GM23338 (cell line): ENCODE data around the gene CISH. TPM values are rescaled to one million over a fixed set of nuclear protein-coding genes. Genes with fewer than 3 reads are reported as not detected.

Source experiments
- ATAC-seq: fragments of 200-7000 bp; cut with Tn5 transposase; 3 replicates; pipeline ENCODE4 v1.9.1; 2020
- DNase-seq: peaks from one replicate; pipeline ENCODE4 v3.0.0-alpha.2; 2015; ENCODE audit warnings: low spot score
- H2AFZ ChIP-seq: fragments of 200-600 bp; sonication (generic); 2 replicates; pipeline ENCODE4 v1.8.0; 2016; ENCODE audit warnings: antibody characterized with exemption, mild to moderate bottlenecking, moderate library complexity
- H3F3A ChIP-seq: fragments of 200-600 bp; sonication (generic); replicated peaks from 2 replicates; pipeline ENCODE4 v1.8.0; 2017; ENCODE audit warnings: antibody characterized with exemption, mixed run types, low read depth
- H3K27ac ChIP-seq: fragments of 200-600 bp; sonication (generic); 2 replicates; pipeline ENCODE4 v1.6.1; 2016; ENCODE audit warnings: low read depth
- H3K27me3 ChIP-seq: fragments of 200-600 bp; sonication (generic); 2 replicates; pipeline ENCODE4 v1.8.0; 2016; ENCODE audit warnings: mild to moderate bottlenecking, mixed run types, moderate library complexity; ENCODE audit not compliant: insufficient read depth
- H3K36me3 ChIP-seq: fragments of 200-600 bp; sonication (generic); 2 replicates; pipeline ENCODE4 v1.8.0; 2016; ENCODE audit warnings: mild to moderate bottlenecking; ENCODE audit not compliant: insufficient read depth
- H3K4me1 ChIP-seq: fragments of 200-600 bp; sonication (generic); 2 replicates; pipeline ENCODE4 v1.8.0; 2016; ENCODE audit warnings: mild to moderate bottlenecking, moderate library complexity; ENCODE audit not compliant: insufficient read depth
- H3K4me2 ChIP-seq: fragments of 200-600 bp; sonication (generic); 2 replicates; pipeline ENCODE4 v1.7.1; 2017; ENCODE audit warnings: mixed run types
- H3K4me3 ChIP-seq: fragments of 200-600 bp; sonication (generic); 2 replicates; pipeline ENCODE4 v1.6.1; 2016; ENCODE audit warnings: mixed run types
- H3K79me2 ChIP-seq: fragments of 200-600 bp; sonication (generic); replicated peaks from 2 replicates; pipeline ENCODE4 v1.8.0; 2017; ENCODE audit warnings: mild to moderate bottlenecking; ENCODE audit not compliant: insufficient read depth
- H3K9me2 ChIP-seq: fragments of 200-600 bp; sonication (generic); 2 replicates; pipeline ENCODE4 v1.8.0; 2017; ENCODE audit not compliant: insufficient read depth
- H4K20me1 ChIP-seq: fragments of 200-600 bp; sonication (generic); replicated peaks from 2 replicates; pipeline ENCODE4 v1.8.0; 2017; ENCODE audit warnings: mild to moderate bottlenecking; ENCODE audit not compliant: insufficient read depth
- H3K27ac Mint-ChIP-seq: 2 replicates; pipeline ENCODE4 v1.8.0; 2020; ENCODE audit warnings: inconsistent platforms, mild to moderate bottlenecking, moderate library complexity, mixed read lengths
- H3K27me3 Mint-ChIP-seq: 3 replicates; pipeline ENCODE4 v1.8.0; 2022; ENCODE audit warnings: low read depth, mild to moderate bottlenecking, moderate library complexity, mixed read lengths, inconsistent platforms; ENCODE audit not compliant: insufficient read depth, poor library complexity
- H3K36me3 Mint-ChIP-seq: 3 replicates; pipeline ENCODE4 v1.8.0; 2021; ENCODE audit warnings: low read depth, mild to moderate bottlenecking, inconsistent platforms, moderate library complexity, mixed read lengths
- H3K4me1 Mint-ChIP-seq: 3 replicates; pipeline ENCODE4 v1.8.0; 2020; ENCODE audit warnings: mild to moderate bottlenecking, inconsistent platforms, mixed read lengths
- H3K4me3 Mint-ChIP-seq: 3 replicates; pipeline ENCODE4 v1.8.0; 2021; ENCODE audit warnings: moderate library complexity, mild to moderate bottlenecking, inconsistent platforms, mixed read lengths
- H3K9me3 Mint-ChIP-seq: 3 replicates; pipeline ENCODE4 v1.8.0; 2020; ENCODE audit warnings: moderate library complexity, mild to moderate bottlenecking, inconsistent platforms, mixed read lengths
- CREB1 ChIP-seq: fragments of 250-450 bp; sonication (Bioruptor Pico); IDR thresholded peaks from 2 replicates; pipeline ENCODE4 v1.5.0; 2020; ENCODE audit warnings: low read depth, mild to moderate bottlenecking, moderate library complexity
- EZH2 ChIP-seq: fragments of 200-600 bp; sonication (generic); IDR thresholded peaks from one replicate; pipeline ENCODE4 v1.8.0; 2017; ENCODE audit warnings: antibody characterized with exemption, mild to moderate bottlenecking, low read depth; ENCODE audit not compliant: unreplicated experiment
- EZH2phosphoT487 ChIP-seq: fragments of 200-600 bp; sonication (generic); IDR thresholded peaks from one replicate; pipeline ENCODE4 v1.8.1; 2018; ENCODE audit warnings: antibody characterized with exemption; ENCODE audit not compliant: unreplicated experiment
- JUNB ChIP-seq: IDR thresholded peaks from one replicate; pipeline ENCODE4 v1.6.1; 2016; ENCODE audit warnings: antibody characterized with exemption; ENCODE audit not compliant: unreplicated experiment
- NANOG ChIP-seq: IDR thresholded peaks from 2 replicates; pipeline ENCODE4 v1.6.1; 2016; ENCODE audit warnings: antibody characterized with exemption, borderline replicate concordance
- POLR2AphosphoS5 ChIP-seq: IDR thresholded peaks from 2 replicates; pipeline ENCODE4 v1.6.1; 2016; ENCODE audit warnings: antibody characterized with exemption, low read depth
- STAT1 ChIP-seq: IDR thresholded peaks from one replicate; pipeline ENCODE4 v1.6.1; 2016; ENCODE audit warnings: antibody characterized with exemption; ENCODE audit not compliant: unreplicated experiment
- ZNF462 ChIP-seq: fragments of 250-450 bp; sonication (Bioruptor Pico); IDR thresholded peaks from 2 replicates; pipeline ENCODE4 v1.5.0; 2020; ENCODE audit warnings: mild to moderate bottlenecking, moderate library complexity
- polyA plus RNA-seq: library from polyadenylated mRNA; unstranded; fragments of >200 nt; fragmentation: Nextera tagmentation; extraction: Ambion mirVana; gene quantifications from 2 replicates; pipeline ENCODE4 v1.2.1, GENCODE V29; 2016
- total RNA-seq: library from RNA; depleted of rRNA; stranded (reverse); fragments of >200 nt; shearing (Covaris generic); gene quantifications from 2 replicates; pipeline ENCODE4 v1.2.3, GENCODE V29; 2014

The CISH gene
- total and polyA plus RNA-seq, 2 experiments from 2014 or later = 2.1 to 3.6 TPM

DNA sequence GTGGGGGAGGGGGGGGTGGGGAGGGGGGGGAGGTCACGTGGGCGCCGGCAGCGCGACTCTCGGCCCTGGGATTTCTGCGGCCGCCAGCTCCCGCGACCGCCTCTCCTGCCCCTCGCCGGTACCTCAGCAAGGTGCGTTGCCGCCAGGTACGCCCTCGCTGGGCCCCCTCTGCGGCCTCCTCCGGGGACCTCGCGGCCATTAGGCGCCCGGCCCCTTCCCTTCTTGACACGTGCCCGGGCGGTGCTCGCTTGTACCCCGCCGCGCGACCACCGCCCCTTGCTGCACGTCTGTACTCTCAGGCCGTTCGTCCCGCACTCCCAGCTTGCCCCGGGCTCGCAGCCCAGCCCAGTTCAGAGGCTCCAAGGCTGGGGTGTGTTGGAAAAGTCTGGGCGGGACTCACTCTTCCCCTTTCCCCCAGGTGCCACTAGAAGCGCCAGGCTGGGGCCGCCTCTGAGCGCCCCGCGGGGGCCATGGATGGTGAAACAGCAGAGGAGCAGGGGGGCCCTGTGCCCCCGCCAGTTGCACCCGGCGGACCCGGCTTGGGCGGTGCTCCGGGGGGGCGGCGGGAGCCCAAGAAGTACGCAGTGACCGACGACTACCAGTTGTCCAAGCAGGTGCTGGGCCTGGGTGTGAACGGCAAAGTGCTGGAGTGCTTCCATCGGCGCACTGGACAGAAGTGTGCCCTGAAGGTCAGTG, 5.7 kb upstream of the CISH start, which contains the start of gene MAPKAPK3:
Gene MAPKAPK3 (plus strand): TSS at position 56 of the 696 bp plus-strand sequence. CDS start 415 bp downstream, at position 471.
- peak; percentile 54 for ATAC-seq
- Histone ChIP-seq H2AFZ (peak within 1 kb of the TSS; percentile 98), H3K4me2 (peak within 1 kb of the TSS; percentile 100), H3K27ac (no peak within 1 kb of the TSS), H3K27me3 (peaks cover 24% of the 10 kb centered on the region), H3F3A (peaks cover 12% of the 10 kb centered on the region), H3K9me2 (no peaks in the 10 kb centered on the region), H3K4me3 (peak within 1 kb of the TSS; percentile 87), H3K36me3 (no peaks in the 10 kb centered on the region), H3K79me2 (peaks cover 14% of the 10 kb centered on the region), H4K20me1 (peaks cover 6% of the 10 kb centered on the region), H3K4me1 (peaks cover 19% of the 10 kb centered on the region)
- no peak for TF ChIP-seq EZH2
- TF ChIP-seq STAT1 = no peak
- peak; percentile 60 for TF ChIP-seq POLR2AphosphoS5
- no peak for TF ChIP-seq JUNB
- no peak for TF ChIP-seq CREB1 (CRISPR knock-in tag)
- peak within 1 kb of the TSS; percentile 80; the same call in 1 of the 2 replicates for H3K27ac Mint-ChIP-seq
- H3K4me1 Mint-ChIP-seq = peaks cover 16% of the 10 kb centered on the region
- H3K4me3 Mint-ChIP-seq = peak within 1 kb of the TSS; percentile 87
- H3K36me3 Mint-ChIP-seq = peaks cover 9% of the 10 kb centered on the region; the same call in 2 of the 3 replicates
- DNase-seq = no peak
- H3K27me3 Mint-ChIP-seq = peaks cover 28% of the 10 kb centered on the region
- no peaks in the 10 kb centered on the region for H3K9me3 Mint-ChIP-seq

DNA sequence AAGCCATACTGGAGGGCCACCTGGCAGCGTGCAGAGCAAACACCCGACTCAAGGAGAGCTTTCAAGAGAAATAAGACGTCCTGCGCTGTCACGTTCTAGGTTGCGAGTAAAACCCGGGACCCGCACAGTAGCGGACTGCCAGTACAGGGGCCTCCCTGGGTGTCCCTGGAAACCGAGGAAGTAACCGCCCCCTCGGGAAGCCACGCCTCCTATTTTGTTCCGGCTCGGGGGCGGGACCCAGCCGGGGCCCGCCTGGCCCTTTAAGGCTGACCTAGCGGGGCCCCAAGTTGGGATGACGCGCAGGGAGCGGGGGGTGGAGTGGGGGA, 5.2 kb upstream of the CISH start:
- peak overlapping the region; percentile 75 for H3K4me3 Mint-ChIP-seq
- Histone ChIP-seq H3F3A (peaks cover 14% of the 10 kb centered on the region), H3K27ac (no peak overlapping the region), H3K4me1 (peaks cover 20% of the 10 kb centered on the region), H3K4me2 (peak overlapping the region; percentile 100), H4K20me1 (peaks cover 6% of the 10 kb centered on the region), H3K36me3 (no peaks in the 10 kb centered on the region), H3K27me3 (peaks cover 25% of the 10 kb centered on the region), H3K79me2 (peaks cover 14% of the 10 kb centered on the region), H3K9me2 (no peaks in the 10 kb centered on the region), H3K4me3 (peak overlapping the region; percentile 87), H2AFZ (peak overlapping the region; percentile 98)
- peaks cover 8% of the 10 kb centered on the region; the same call in 2 of the 3 replicates for H3K36me3 Mint-ChIP-seq
- TF ChIP-seq EZH2phosphoT487 = no peak
- TF ChIP-seq CREB1 (CRISPR knock-in tag) = peak; percentile 78
- no peak for TF ChIP-seq NANOG
- H3K27me3 Mint-ChIP-seq = peaks cover 33% of the 10 kb centered on the region
- ATAC-seq (peak; percentile 61), DNase-seq (peak; percentile 97)
- H3K27ac Mint-ChIP-seq = no peak overlapping the region
- H3K4me1 Mint-ChIP-seq = peaks cover 20% of the 10 kb centered on the region
- no peaks in the 10 kb centered on the region for H3K9me3 Mint-ChIP-seq

DNA sequence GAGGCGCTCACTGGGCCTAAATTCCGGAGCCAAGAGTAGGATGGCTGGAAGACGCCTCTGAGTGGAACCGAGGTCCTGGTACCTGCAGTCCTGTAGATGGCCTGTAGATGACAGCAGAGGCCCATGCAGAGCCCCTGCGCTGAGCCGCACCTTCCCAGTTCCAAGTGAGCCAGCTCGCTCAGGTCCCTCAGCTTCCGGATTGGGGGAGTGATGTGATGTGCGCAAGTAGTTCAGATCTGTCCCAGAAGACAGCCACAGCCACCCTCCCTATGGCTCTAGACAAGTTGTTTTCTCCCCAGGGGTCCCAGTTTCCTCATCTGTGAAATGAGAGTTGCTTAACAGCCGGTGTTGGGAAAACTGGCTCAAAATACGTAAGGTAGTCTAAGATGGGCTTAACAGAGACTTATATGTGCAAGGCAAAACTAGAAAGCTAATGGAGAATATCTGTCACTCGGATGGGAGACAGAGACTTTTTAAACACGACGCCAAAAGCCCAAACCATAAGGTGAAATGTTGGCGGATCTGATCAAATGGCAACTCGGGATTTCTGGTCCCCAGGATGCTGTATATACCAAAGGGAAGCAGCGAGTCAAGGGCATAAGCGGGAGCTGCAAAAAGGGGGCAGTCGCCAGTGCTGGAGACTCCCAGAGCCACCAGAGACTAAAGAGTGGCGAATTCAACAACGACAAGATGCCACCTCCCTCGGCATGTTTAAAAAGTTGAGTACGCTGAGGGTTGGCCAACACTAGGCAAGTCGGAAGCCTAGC, 4.6 kb upstream of the CISH start:
- Mint-ChIP-seq H3K9me3 (no peaks in the 10 kb centered on the region), H3K27ac (no peak overlapping the region), H3K4me1 (peaks cover 20% of the 10 kb centered on the region), H3K4me3 (peak overlapping the region; percentile 75), H3K36me3 (peaks cover 8% of the 10 kb centered on the region; the same call in 2 of the 3 replicates), H3K27me3 (peaks cover 36% of the 10 kb centered on the region)
- Histone ChIP-seq H3K4me1 (peaks cover 20% of the 10 kb centered on the region), H3K9me2 (no peaks in the 10 kb centered on the region), H3K4me2 (peak overlapping the region; percentile 100), H4K20me1 (peaks cover 6% of the 10 kb centered on the region), H3K36me3 (no peaks in the 10 kb centered on the region), H3F3A (peaks cover 14% of the 10 kb centered on the region), H3K79me2 (peaks cover 14% of the 10 kb centered on the region), H3K27ac (no peak overlapping the region), H2AFZ (peak overlapping the region; percentile 98), H3K4me3 (peak overlapping the region; percentile 87), H3K27me3 (peaks cover 26% of the 10 kb centered on the region)
- ATAC-seq (peak; percentile 38), DNase-seq (peak; percentile 95)
- TF ChIP-seq STAT1 (no peak), ZNF462 (no peak)
